Mesenchymal stem cell (in vitro differentiated cells and primary cell): ENCODE measurements around the gene SLC25A19.

ENCODE experiments used
- DNase-seq: peaks from one replicate; pipeline ENCODE4 v3.0.0-alpha.2; 2013
- H2AFZ ChIP-seq: one replicate; pipeline ENCODE4 v1.6.1; 2013; ENCODE audit warnings: low read depth, mild to moderate bottlenecking, control low read depth, inconsistent platforms, low read length, moderate library complexity
- H2AK5ac ChIP-seq: 2 replicates; pipeline ENCODE4 v1.6.1; 2013; ENCODE audit warnings: low read length, moderate library complexity, mild to moderate bottlenecking, inconsistent platforms; ENCODE audit not compliant: severe bottlenecking
- H2BK120ac ChIP-seq: one replicate; pipeline ENCODE4 v1.6.1; 2013; ENCODE audit warnings: low read depth, mild to moderate bottlenecking, inconsistent platforms, low read length, moderate library complexity
- H2BK12ac ChIP-seq, 2 experiments: one replicate each; pipeline ENCODE4 v1.6.1; 2013; ENCODE audit warnings: inconsistent platforms in 2 of 2, low read length in 2 of 2, mild to moderate bottlenecking in 2 of 2, moderate library complexity in 2 of 2, control low read depth in 1 of 2
- H2BK15ac ChIP-seq: one replicate; pipeline ENCODE4 v1.6.1; 2013; ENCODE audit warnings: mild to moderate bottlenecking, low read depth, inconsistent platforms; ENCODE audit not compliant: poor library complexity, severe bottlenecking
- H2BK5ac ChIP-seq: 2 replicates; pipeline ENCODE4 v1.6.1; 2013; ENCODE audit warnings: low read depth, mild to moderate bottlenecking, low read length, control low read depth, inconsistent platforms; ENCODE audit not compliant: poor library complexity, severe bottlenecking
- H3K14ac ChIP-seq, 2 experiments: one replicate each; pipeline ENCODE4 v1.6.1; 2013; ENCODE audit warnings: inconsistent platforms in 2 of 2, low read length in 2 of 2, control low read depth in 1 of 2, mild to moderate bottlenecking in 1 of 2, moderate library complexity in 1 of 2
- H3K18ac ChIP-seq, 2 experiments: one replicate each; pipeline ENCODE4 v1.6.1; 2013; ENCODE audit warnings: inconsistent platforms in 2 of 2, low read length in 2 of 2, control low read depth in 1 of 2, low read depth in 1 of 2, mild to moderate bottlenecking in 1 of 2
- H3K23ac ChIP-seq, 2 experiments: one replicate each; pipeline ENCODE4 v1.6.1; 2013; ENCODE audit warnings: inconsistent platforms in 2 of 2, low read length in 2 of 2, mild to moderate bottlenecking in 2 of 2, moderate library complexity in 2 of 2, control low read depth in 1 of 2
- H3K27ac ChIP-seq: 2 replicates; pipeline ENCODE4 v1.5.1; 2013; ENCODE audit warnings: mild to moderate bottlenecking, moderate library complexity, low read length, control low read depth, inconsistent platforms; ENCODE audit not compliant: poor library complexity, severe bottlenecking
- H3K27me3 ChIP-seq, 2 experiments: 2 replicates each; pipeline versions ENCODE4 v1.6.1 to v1.7.0; 2013; ENCODE audit warnings: low read length in 2 of 2, mild to moderate bottlenecking in 2 of 2, moderate library complexity in 2 of 2, control low read depth in 1 of 2, inconsistent platforms in 1 of 2; ENCODE audit not compliant: control insufficient read depth in 1 of 2, insufficient read depth in 1 of 2
- H3K36me3 ChIP-seq, 2 experiments: 2 replicates each; pipeline versions ENCODE4 v1.6.1 to v1.7.0; 2013; ENCODE audit warnings: low read length in 2 of 2, control low read depth in 1 of 2, inconsistent platforms in 1 of 2, low read depth in 1 of 2, mild to moderate bottlenecking in 1 of 2; ENCODE audit not compliant: insufficient read depth in 2 of 2, control insufficient read depth in 1 of 2
- H3K4ac ChIP-seq, 2 experiments: one replicate each; pipeline ENCODE4 v1.6.1; 2013; ENCODE audit warnings: inconsistent platforms in 2 of 2, low read length in 2 of 2, mild to moderate bottlenecking in 2 of 2, moderate library complexity in 2 of 2, control low read depth in 1 of 2, low read depth in 1 of 2
- H3K4me1 ChIP-seq: 2 replicates; pipeline ENCODE4 v1.6.1; 2013; ENCODE audit warnings: low read depth, low read length, control low read depth; ENCODE audit not compliant: control insufficient read depth, insufficient read depth
- H3K4me2 ChIP-seq: 2 replicates; pipeline ENCODE4 v1.6.1; 2013; ENCODE audit warnings: low read length, mild to moderate bottlenecking, inconsistent platforms; ENCODE audit not compliant: poor library complexity, severe bottlenecking
- H3K4me3 ChIP-seq, 2 experiments: 2 replicates each; pipeline versions ENCODE4 v1.5.1 to v1.7.0; 2013; ENCODE audit warnings: low read length in 2 of 2, mild to moderate bottlenecking in 2 of 2, control low read depth in 1 of 2, low read depth in 1 of 2; ENCODE audit not compliant: insufficient read depth in 1 of 2
- H3K79me1 ChIP-seq: replicated peaks from 2 replicates; pipeline ENCODE4 v1.6.1; 2013; ENCODE audit warnings: mild to moderate bottlenecking, control low read depth, low read length, inconsistent platforms; ENCODE audit not compliant: poor library complexity, severe bottlenecking
- H3K9ac ChIP-seq: 2 replicates; pipeline ENCODE4 v1.7.0; 2013; ENCODE audit warnings: mild to moderate bottlenecking, low read length, moderate library complexity
- H3K9me3 ChIP-seq: 2 replicates; pipeline ENCODE4 v1.7.0; 2013; ENCODE audit warnings: mild to moderate bottlenecking, low read length; ENCODE audit not compliant: control insufficient read depth
- H4K8ac ChIP-seq: one replicate; pipeline ENCODE4 v1.6.1; 2013; ENCODE audit warnings: inconsistent platforms, mild to moderate bottlenecking, low read length, moderate library complexity
- H4K91ac ChIP-seq: one replicate; pipeline ENCODE4 v1.6.1; 2013; ENCODE audit warnings: mild to moderate bottlenecking, low read length, inconsistent platforms
- WGBS: methylation state at CpG from one replicate; pipeline ENCODE4 v1.1.7; 2013; ENCODE audit warnings: mixed read lengths; 5-methylcytosine and 5-hydroxymethylcytosine counted together

SLC25A19 gene

DNA sequence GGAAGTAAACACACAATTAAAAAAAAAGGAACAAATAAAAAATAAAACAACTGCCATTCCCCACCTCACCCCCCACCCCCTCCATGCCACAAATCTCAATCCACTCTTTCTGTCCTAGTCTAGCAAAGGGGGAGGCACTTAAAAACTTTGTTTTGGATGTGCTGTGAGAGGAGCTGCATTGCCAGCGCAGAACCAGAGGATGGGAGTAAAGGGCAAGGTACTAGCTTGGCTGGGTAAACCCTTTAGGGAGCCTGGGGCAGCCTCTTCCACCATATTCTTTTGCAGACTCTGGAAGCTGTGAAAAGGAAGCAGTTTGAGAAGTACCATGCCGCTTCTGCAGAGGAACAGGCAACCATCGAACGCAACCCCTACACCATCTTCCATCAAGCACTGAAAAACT, 26.2 kb downstream of the SLC25A19 start:
- Histone ChIP-seq H3K4me1 (peaks cover 7% of the 10 kb centered on the region), H3K9me3 (no peaks in the 10 kb centered on the region), H3K23ac (no peak overlapping the region), H2BK5ac (no peak overlapping the region), H4K8ac (no peak overlapping the region), H3K4me2 (no peak overlapping the region), H2BK120ac (no peak overlapping the region), H3K79me1 (peaks cover 21% of the 10 kb centered on the region), H4K91ac (no peak overlapping the region), H2BK12ac (no peak overlapping the region), H3K9ac (peak overlapping the region; percentile 100), H3K18ac (no peak overlapping the region), H3K36me3 (peaks cover 40 to 52% of the 10 kb centered on the region in 2 experiments), H3K4ac (no peak overlapping the region), H3K14ac (no peak overlapping the region), H2AK5ac (no peak overlapping the region), H2AFZ (no peak overlapping the region), H3K27me3 (no peaks in the 10 kb centered on the region), H3K4me3 (peak overlapping the region in 1 of 2 experiments; percentile 100), H2BK15ac (no peak overlapping the region), H3K27ac (no peak overlapping the region)
- 84% methylated on average over 4 of the region's 4 CpGs for WGBS
- DNase-seq: no peak

DNA sequence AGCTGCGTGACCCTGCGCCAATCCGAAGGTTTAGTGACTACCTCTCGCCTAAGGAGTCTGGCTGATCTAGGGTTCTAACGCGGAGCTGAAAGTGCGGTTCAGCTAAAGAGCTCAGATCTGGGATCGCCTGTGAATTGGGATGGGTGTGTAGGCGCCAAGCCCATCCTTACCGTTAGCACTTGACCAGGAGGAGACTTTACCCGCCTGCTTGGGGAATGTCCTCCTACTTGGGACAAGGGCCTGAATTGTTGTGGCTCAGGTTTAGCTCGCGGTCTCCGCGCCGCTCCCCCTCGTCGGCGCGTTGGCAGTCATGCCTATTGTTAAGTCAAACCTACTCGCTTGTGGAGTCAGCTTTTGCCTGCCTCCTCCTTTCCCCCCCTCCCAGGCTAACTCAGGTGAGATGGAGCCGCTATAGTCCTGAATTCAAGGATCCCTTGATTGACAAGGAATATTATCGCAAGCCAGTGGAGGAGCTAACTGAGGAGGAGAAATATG, 27.1 kb downstream of the SLC25A19 start:
- peak overlapping the region; percentile 100 for H3K27ac ChIP-seq
- H3K9me3 ChIP-seq: no peaks in the 10 kb centered on the region
- H4K91ac ChIP-seq: peak overlapping the region; percentile 96
- peak overlapping the region; percentile 90 for H3K4me2 ChIP-seq
- peak overlapping the region; percentile 74 for H2AFZ ChIP-seq
- H3K79me1 ChIP-seq: peaks cover 21% of the 10 kb centered on the region
- peak overlapping the region; percentile 38 to 98 for H3K18ac ChIP-seq
- H3K36me3 ChIP-seq: peaks cover 32 to 49% of the 10 kb centered on the region in 2 experiments
- DNase-seq: no peak
- peak overlapping the region; percentile 71 to 97 for H3K4ac ChIP-seq
- H3K4me1 ChIP-seq: peaks cover 4% of the 10 kb centered on the region
- no peak overlapping the region for H3K23ac ChIP-seq
- H2AK5ac ChIP-seq: no peak overlapping the region
- H3K14ac ChIP-seq: peak overlapping the region in 1 of 2 experiments; percentile 98
- peak overlapping the region; percentile 100 for H4K8ac ChIP-seq
- H2BK15ac ChIP-seq: peak overlapping the region; percentile 54
- no peak overlapping the region for H2BK120ac ChIP-seq
- H3K9ac ChIP-seq: peak overlapping the region; percentile 100
- H3K4me3 ChIP-seq: peak overlapping the region; percentile 92 to 100
- H2BK12ac ChIP-seq: no peak overlapping the region
- H3K27me3 ChIP-seq: no peaks in the 10 kb centered on the region
- WGBS: 2% methylated on average over 23 of the region's 23 CpGs
- peak overlapping the region; percentile 40 for H2BK5ac ChIP-seq

DNA sequence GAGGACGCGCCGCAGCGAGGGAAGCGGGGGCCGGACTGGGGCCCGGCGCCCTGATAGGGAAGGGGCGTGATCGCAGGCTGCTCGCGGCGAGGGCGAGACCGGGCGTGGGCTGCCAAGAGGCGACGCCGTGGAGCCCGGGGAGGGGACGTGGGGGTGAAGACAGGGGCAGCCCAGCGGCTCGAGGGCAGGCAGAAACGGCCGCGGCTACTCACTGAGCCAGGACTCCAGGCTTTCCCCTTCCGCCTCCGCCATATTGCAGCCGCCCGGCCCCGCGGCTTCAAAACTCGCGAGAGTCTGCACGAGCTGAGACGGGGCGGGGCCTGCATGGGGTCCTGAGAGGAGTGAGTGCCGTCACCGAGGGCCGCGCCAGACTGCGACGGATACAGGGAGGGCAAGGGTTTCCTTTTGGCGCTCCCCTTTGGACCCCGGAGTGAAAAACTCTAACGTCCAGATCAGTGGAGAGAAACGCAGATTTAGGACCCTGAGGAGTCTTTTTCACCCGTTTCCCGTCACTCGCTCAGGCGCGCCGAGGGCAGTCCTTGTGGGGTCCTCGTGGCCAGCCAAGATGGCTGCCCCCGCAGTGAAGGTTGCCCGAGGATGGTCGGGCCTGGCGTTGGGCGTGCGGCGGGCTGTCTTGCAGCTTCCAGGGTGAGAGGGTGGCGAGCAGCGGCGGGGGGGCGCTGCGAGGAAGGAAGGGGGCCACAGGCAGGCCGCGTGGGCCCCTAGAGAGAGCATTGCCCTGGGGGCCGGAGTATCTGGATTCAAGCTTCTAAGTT, 27.7 kb downstream of the SLC25A19 start, which contains the start of the genes GGA3 and MRPS7:
TSS of gene GGA3 (minus strand) at position 271 of the 776 bp plus-strand sequence. CDS start at position 252, 19 bp downstream.
TSS of gene MRPS7 (plus strand) at position 544 of the 776 bp plus-strand sequence. CDS start at position 566, 22 bp downstream.
- Histone ChIP-seq H2BK120ac (peak within 1 kb of the TSS; percentile 86), H3K4me3 (peak within 1 kb of the TSS; percentile 99 to 100), H3K27ac (peak within 1 kb of the TSS; percentile 100), H4K8ac (peak within 1 kb of the TSS; percentile 100), H2BK12ac (no peak within 1 kb of the TSS), H4K91ac (peak within 1 kb of the TSS; percentile 99), H3K4me1 (peaks cover 4% of the 10 kb centered on the region), H3K9me3 (no peaks in the 10 kb centered on the region), H3K27me3 (no peaks in the 10 kb centered on the region), H2AFZ (peak within 1 kb of the TSS; percentile 75), H2BK15ac (peak within 1 kb of the TSS; percentile 98), H3K79me1 (peaks cover 21% of the 10 kb centered on the region), H2BK5ac (peak within 1 kb of the TSS; percentile 97), H3K18ac (peak within 1 kb of the TSS; percentile 98 to 99), H3K9ac (peak within 1 kb of the TSS; percentile 100), H3K14ac (peak within 1 kb of the TSS in 1 of 2 experiments; percentile 100), H2AK5ac (no peak within 1 kb of the TSS), H3K4ac (peak within 1 kb of the TSS; percentile 97 to 98), H3K36me3 (peaks cover 25 to 42% of the 10 kb centered on the region in 2 experiments), H3K23ac (peak within 1 kb of the TSS; percentile 11 to 71), H3K4me2 (peak within 1 kb of the TSS; percentile 90)
- WGBS: under 1% methylated on average over 66 of the region's 69 CpGs
- DNase-seq: peak; percentile 95
